HL-60/S4 (cell line): ENCODE measurements around the gene DNAH3.

Experiments used
- in situ Hi-C: fragments of 300-500 bp; cut with MboI; formaldehyde crosslinking; loops from 2 replicates; pipeline ENCODE4 v1.14.3; 2022; ENCODE audit warnings: low sequenced_read_pairs

Gene DNAH3

DNA sequence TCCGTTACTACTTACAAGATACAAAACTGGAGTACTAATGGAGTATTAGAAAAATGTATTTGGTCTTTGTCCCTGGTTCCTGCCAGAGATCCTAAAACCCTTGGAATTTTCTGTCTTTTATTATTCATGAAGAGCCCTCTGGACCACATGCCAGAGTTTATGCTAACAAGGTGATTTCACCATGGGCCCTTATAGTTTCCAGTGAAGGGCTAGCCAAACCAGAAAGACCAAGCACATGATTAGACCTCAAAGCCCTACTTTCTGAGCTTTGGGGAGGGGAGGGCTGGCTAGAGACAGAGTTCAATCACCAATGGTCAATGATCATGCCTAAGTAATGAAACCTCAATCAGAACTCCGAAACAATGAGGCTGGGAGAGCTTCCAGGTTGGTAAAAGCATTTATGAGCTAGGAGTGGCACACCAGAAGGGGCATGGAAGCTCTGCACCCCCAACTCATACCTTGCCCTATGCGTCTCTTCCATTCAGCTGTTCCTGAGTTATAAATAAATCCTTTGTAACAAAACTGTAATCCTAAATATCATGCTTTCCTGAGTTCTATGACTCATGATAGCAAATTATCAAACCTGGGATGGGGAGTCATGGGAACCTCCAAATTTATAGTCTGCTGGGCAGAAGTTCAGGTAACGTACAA lies 260.9 kb downstream of the DNAH3 start:
- in situ Hi-C loops: no loop called here

GRCh38 chr16:20887207-20887606 lies 263.4 kb downstream of the DNAH3 start:
- in situ Hi-C loops: no loop called here

GRCh38 chr16:20886320-20886719 lies 264.3 kb downstream of the DNAH3 start:
- in situ Hi-C loops: no loop called here

DNA sequence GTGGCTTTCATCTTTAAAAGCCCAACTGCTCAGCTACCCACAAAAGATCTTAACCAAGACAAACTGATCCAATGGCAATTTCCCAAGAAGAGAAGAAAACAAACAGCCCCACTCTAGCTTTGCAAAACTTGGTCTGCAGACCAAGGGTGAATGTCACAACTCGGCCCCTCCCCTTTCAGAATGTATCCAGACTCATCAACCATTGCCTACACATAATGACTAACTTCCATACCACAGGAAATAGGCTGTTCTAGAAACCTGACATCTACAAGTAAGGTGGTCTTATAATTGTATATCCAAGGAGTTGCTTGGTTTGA lies 266.4 kb downstream of the DNAH3 start:
- in situ Hi-C loops: no loop called here

- in situ Hi-C loops: no loop called here
These were observed 266.9 kb downstream of the DNAH3 start for GRCh38 chr16:20883554-20884239.
